ENCODE data around the gene GDPD4. TPM values are rescaled to one million over a fixed set of nuclear protein-coding genes. Genes with fewer than 3 reads are reported as not detected.

GDPD4 gene
- total and polyA plus RNA-seq, 2 donors: 0.02 TPM; not detected in 1

GRCh38 chr11:77205467-77206263 lies 95.8 kb downstream of the GDPD4 start:
- Histone ChIP-seq H3K27me3 (ENCODE audit: control insufficient read depth in 2 of 2, insufficient read depth in 1 of 2, low read length in 1 of 2) (no peaks in the 10 kb centered on the region), H3K4me3 (ENCODE audit: low read length in 2 of 2) (no peak overlapping the region), H3K27ac (ENCODE audit: low read depth in 1 of 2, low read length in 1 of 2) (no peak overlapping the region), H3K36me3 (ENCODE audit: control insufficient read depth in 2 of 2, insufficient read depth in 2 of 2, low read length in 1 of 2) (no peaks in the 10 kb centered on the region), H3K4me1 (ENCODE audit: control insufficient read depth in 2 of 2, insufficient read depth in 2 of 2, low read length in 2 of 2) (no peaks in the 10 kb centered on the region), H3K9me3 (ENCODE audit: control insufficient read depth in 2 of 2, insufficient read depth in 1 of 2, low read length in 1 of 2) (no peaks in the 10 kb centered on the region)
- 92% methylated on average over 30 of the region's 30 CpGs for WGBS
- DNase-seq (ENCODE audit: low read depth in 6 of 9, low spot score in 9 of 9): no peak

GRCh38 chr11:77204754-77205466 lies 96.6 kb downstream of the GDPD4 start:
- no peaks in the 10 kb centered on the region for H3K9me3 ChIP-seq (ENCODE audit: control insufficient read depth in 2 of 2, insufficient read depth in 1 of 2, low read length in 1 of 2)
- no peak for DNase-seq (ENCODE audit: low read depth in 6 of 9, low spot score in 9 of 9)
- no peak overlapping the region for H3K4me3 ChIP-seq (ENCODE audit: low read length in 2 of 2)
- H3K27me3 ChIP-seq (ENCODE audit: control insufficient read depth in 2 of 2, insufficient read depth in 1 of 2, low read length in 1 of 2): no peaks in the 10 kb centered on the region
- H3K4me1 ChIP-seq (ENCODE audit: control insufficient read depth in 2 of 2, insufficient read depth in 2 of 2, low read length in 2 of 2): no peaks in the 10 kb centered on the region
- H3K27ac ChIP-seq (ENCODE audit: low read depth in 1 of 2, low read length in 1 of 2): no peak overlapping the region
- H3K36me3 ChIP-seq (ENCODE audit: control insufficient read depth in 2 of 2, insufficient read depth in 2 of 2, low read length in 1 of 2): no peaks in the 10 kb centered on the region
- 95% methylated on average over 12 of the region's 12 CpGs for WGBS

DNA sequence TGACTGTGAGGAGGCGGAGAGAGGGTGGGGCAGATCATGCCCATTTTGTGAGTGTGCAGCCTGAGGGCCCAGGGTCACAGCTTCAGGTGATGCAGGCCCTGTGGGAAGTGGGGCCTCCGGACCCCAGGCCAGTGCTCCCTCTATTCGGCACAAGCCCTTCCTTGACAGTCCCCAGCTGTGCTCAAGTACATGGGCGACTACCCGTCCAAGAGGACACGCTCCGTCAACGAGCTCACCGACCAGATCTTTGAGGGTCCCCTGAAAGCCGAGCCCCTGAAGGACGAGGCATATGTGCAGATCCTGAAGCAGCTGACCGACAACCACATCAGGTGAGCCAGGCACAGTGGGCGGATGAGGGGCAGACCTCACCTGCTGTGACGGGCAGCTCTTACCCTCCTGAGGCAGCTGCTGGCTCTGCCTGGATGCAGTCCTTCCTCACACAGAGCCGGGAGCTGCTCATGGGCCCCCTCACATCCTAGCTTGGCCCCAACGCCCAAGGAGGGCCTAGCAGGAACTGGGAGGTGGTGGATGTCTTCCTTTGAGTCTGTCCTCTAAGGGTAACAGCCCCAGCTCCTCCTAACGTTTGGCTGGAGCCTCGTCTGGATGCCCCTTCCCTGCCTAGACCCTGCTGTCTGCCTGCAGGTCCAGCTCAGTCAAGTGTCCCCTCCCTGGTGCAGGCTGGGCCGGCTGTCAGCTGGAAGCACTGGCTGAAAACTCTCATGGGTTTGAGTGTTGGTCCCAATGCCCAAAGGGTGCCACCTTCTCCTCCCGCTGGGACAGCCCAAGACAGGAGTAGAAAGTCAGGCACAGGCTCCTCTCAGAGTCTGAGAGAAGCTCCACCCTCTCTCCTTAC lies 97.4 kb downstream of the GDPD4 start:
- DNase-seq (ENCODE audit: low read depth in 6 of 9, low spot score in 9 of 9): no peak
- Histone ChIP-seq H3K27me3 (ENCODE audit: control insufficient read depth in 2 of 2, insufficient read depth in 1 of 2, low read length in 1 of 2) (no peaks in the 10 kb centered on the region), H3K27ac (ENCODE audit: low read depth in 1 of 2, low read length in 1 of 2) (no peak overlapping the region), H3K4me3 (ENCODE audit: low read length in 2 of 2) (no peak overlapping the region), H3K9me3 (ENCODE audit: control insufficient read depth in 2 of 2, insufficient read depth in 1 of 2, low read length in 1 of 2) (no peaks in the 10 kb centered on the region), H3K4me1 (ENCODE audit: control insufficient read depth in 2 of 2, insufficient read depth in 2 of 2, low read length in 2 of 2) (no peaks in the 10 kb centered on the region), H3K36me3 (ENCODE audit: control insufficient read depth in 2 of 2, insufficient read depth in 2 of 2, low read length in 1 of 2) (no peaks in the 10 kb centered on the region)
- 91% methylated on average over 20 of the region's 20 CpGs for WGBS

GRCh38 chr11:77202941-77203900 lies 98.3 kb downstream of the GDPD4 start:
- no peaks in the 10 kb centered on the region for H3K9me3 ChIP-seq (ENCODE audit: control insufficient read depth in 2 of 2, insufficient read depth in 1 of 2, low read length in 1 of 2)
- no peak overlapping the region for H3K4me3 ChIP-seq (ENCODE audit: low read length in 2 of 2)
- 91% methylated on average over 25 of the region's 25 CpGs for WGBS
- no peaks in the 10 kb centered on the region for H3K27me3 ChIP-seq (ENCODE audit: control insufficient read depth in 2 of 2, insufficient read depth in 1 of 2, low read length in 1 of 2)
- no peak overlapping the region for H3K27ac ChIP-seq (ENCODE audit: low read depth in 1 of 2, low read length in 1 of 2)
- no peaks in the 10 kb centered on the region for H3K36me3 ChIP-seq (ENCODE audit: control insufficient read depth in 2 of 2, insufficient read depth in 2 of 2, low read length in 1 of 2)
- DNase-seq (ENCODE audit: low read depth in 6 of 9, low spot score in 9 of 9): no peak
- H3K4me1 ChIP-seq (ENCODE audit: control insufficient read depth in 2 of 2, insufficient read depth in 2 of 2, low read length in 2 of 2): no peaks in the 10 kb centered on the region

GRCh38 chr11:77201991-77202841 lies 99.3 kb downstream of the GDPD4 start:
- Histone ChIP-seq H3K9me3 (ENCODE audit: control insufficient read depth in 2 of 2, insufficient read depth in 1 of 2, low read length in 1 of 2) (no peaks in the 10 kb centered on the region), H3K4me3 (ENCODE audit: low read length in 2 of 2) (no peak overlapping the region), H3K36me3 (ENCODE audit: control insufficient read depth in 2 of 2, insufficient read depth in 2 of 2, low read length in 1 of 2) (no peaks in the 10 kb centered on the region), H3K27me3 (ENCODE audit: control insufficient read depth in 2 of 2, insufficient read depth in 1 of 2, low read length in 1 of 2) (no peaks in the 10 kb centered on the region), H3K27ac (ENCODE audit: low read depth in 1 of 2, low read length in 1 of 2) (no peak overlapping the region), H3K4me1 (ENCODE audit: control insufficient read depth in 2 of 2, insufficient read depth in 2 of 2, low read length in 2 of 2) (no peaks in the 10 kb centered on the region)
- 97% methylated on average over 23 of the region's 23 CpGs for WGBS
- no peak for DNase-seq (ENCODE audit: low read depth in 6 of 9, low spot score in 9 of 9)

DNA sequence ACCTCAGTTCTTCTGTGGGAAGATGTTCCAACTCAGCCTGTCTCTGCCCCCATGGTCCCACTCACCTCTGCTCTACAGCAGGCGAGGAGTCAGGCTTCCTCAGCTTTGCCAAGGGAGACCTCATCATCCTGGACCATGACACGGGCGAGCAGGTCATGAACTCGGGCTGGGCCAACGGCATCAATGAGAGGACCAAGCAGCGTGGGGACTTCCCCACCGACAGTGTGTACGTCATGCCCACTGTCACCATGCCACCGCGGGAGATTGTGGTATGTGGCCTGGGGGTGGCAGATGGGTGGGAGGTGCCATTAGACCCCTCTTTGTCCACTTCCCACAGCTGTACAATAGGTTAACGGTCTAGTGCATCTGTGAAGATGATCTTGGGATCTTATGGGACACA lies 100.1 kb downstream of the GDPD4 start:
- Histone ChIP-seq H3K4me3 (ENCODE audit: low read length in 2 of 2) (no peak overlapping the region), H3K9me3 (ENCODE audit: control insufficient read depth in 2 of 2, insufficient read depth in 1 of 2, low read length in 1 of 2) (no peaks in the 10 kb centered on the region), H3K36me3 (ENCODE audit: control insufficient read depth in 2 of 2, insufficient read depth in 2 of 2, low read length in 1 of 2) (no peaks in the 10 kb centered on the region), H3K27me3 (ENCODE audit: control insufficient read depth in 2 of 2, insufficient read depth in 1 of 2, low read length in 1 of 2) (no peaks in the 10 kb centered on the region), H3K4me1 (ENCODE audit: control insufficient read depth in 2 of 2, insufficient read depth in 2 of 2, low read length in 2 of 2) (no peaks in the 10 kb centered on the region), H3K27ac (ENCODE audit: low read depth in 1 of 2, low read length in 1 of 2) (no peak overlapping the region)
- 95% methylated on average over 11 of the region's 11 CpGs for WGBS
- DNase-seq (ENCODE audit: low read depth in 6 of 9, low spot score in 9 of 9): no peak

- Histone ChIP-seq H3K4me3 (ENCODE audit: low read length in 2 of 2) (no peak overlapping the region), H3K27me3 (ENCODE audit: control insufficient read depth in 2 of 2, insufficient read depth in 1 of 2, low read length in 1 of 2) (no peaks in the 10 kb centered on the region), H3K27ac (ENCODE audit: low read depth in 1 of 2, low read length in 1 of 2) (no peak overlapping the region), H3K36me3 (ENCODE audit: control insufficient read depth in 2 of 2, insufficient read depth in 2 of 2, low read length in 1 of 2) (no peaks in the 10 kb centered on the region), H3K4me1 (ENCODE audit: control insufficient read depth in 2 of 2, insufficient read depth in 2 of 2, low read length in 2 of 2) (no peaks in the 10 kb centered on the region), H3K9me3 (ENCODE audit: control insufficient read depth in 2 of 2, insufficient read depth in 1 of 2, low read length in 1 of 2) (no peaks in the 10 kb centered on the region)
- WGBS: 97% methylated on average over 12 of the region's 12 CpGs
- no peak for DNase-seq (ENCODE audit: low read depth in 6 of 9, low spot score in 9 of 9)
Observed at GRCh38 chr11:77200351-77201268, 100.9 kb downstream of the GDPD4 start.
